Measurements from ENCODE around the gene MAGI3.

Gene MAGI3

GRCh38 chr1:113434874-113435175 lies 44.5 kb downstream of the MAGI3 start:
- TF ChIP-seq POLR2A (IDR thresholded peaks at IDR 0.05; ENCODE audit: extremely low read depth, insufficient read length) (no peak), MAX (IDR thresholded peaks at IDR 0.05; ENCODE audit: low read depth, low read length) (no peak)
- H3K4me3 ChIP-seq (ENCODE audit: low read depth, low read length) = no peak overlapping the region
- no peak for DNase-seq (ENCODE audit: low read depth)

- no peak for TF ChIP-seq MAX (IDR thresholded peaks at IDR 0.05; ENCODE audit: low read depth, low read length)
- TF ChIP-seq CTCF (IDR thresholded peaks at IDR 0.05; ENCODE audit: low read depth, low read length) = no peak
- TF ChIP-seq MYC (IDR thresholded peaks at IDR 0.05; ENCODE audit: low read depth, low read length) = no peak
- no peak for TF ChIP-seq POLR2A (IDR thresholded peaks at IDR 0.05; ENCODE audit: extremely low read depth, insufficient read length)
- no peak overlapping the region for H3K4me3 ChIP-seq (ENCODE audit: low read depth, low read length)
- DNase-seq (ENCODE audit: low read depth) = no peak
Observed at GRCh38 chr1:113437554-113438341, 47.4 kb downstream of the MAGI3 start.

GRCh38 chr1:113438505-113439276 lies 48.4 kb downstream of the MAGI3 start:
- no peak overlapping the region for H3K4me3 ChIP-seq (ENCODE audit: low read depth, low read length)
- no peak for TF ChIP-seq MAX (IDR thresholded peaks at IDR 0.05; ENCODE audit: low read depth, low read length)
- no peak for TF ChIP-seq MYC (IDR thresholded peaks at IDR 0.05; ENCODE audit: low read depth, low read length)
- TF ChIP-seq CTCF (IDR thresholded peaks at IDR 0.05; ENCODE audit: low read depth, low read length) = no peak
- no peak for TF ChIP-seq POLR2A (IDR thresholded peaks at IDR 0.05; ENCODE audit: extremely low read depth, insufficient read length)
- no peak for DNase-seq (ENCODE audit: low read depth)

- no peak overlapping the region for H3K4me3 ChIP-seq (ENCODE audit: low read depth, low read length)
- no peak for TF ChIP-seq POLR2A (IDR thresholded peaks at IDR 0.05; ENCODE audit: extremely low read depth, insufficient read length)
- TF ChIP-seq MAX (IDR thresholded peaks at IDR 0.05; ENCODE audit: low read depth, low read length) = no peak
- TF ChIP-seq MYC (IDR thresholded peaks at IDR 0.05; ENCODE audit: low read depth, low read length) = no peak
- no peak for TF ChIP-seq CTCF (IDR thresholded peaks at IDR 0.05; ENCODE audit: low read depth, low read length)
- DNase-seq (ENCODE audit: low read depth) = no peak
Observed at GRCh38 chr1:113439277-113439670, 49.0 kb downstream of the MAGI3 start.

- H3K4me3 ChIP-seq (ENCODE audit: low read depth, low read length) = no peak overlapping the region
- DNase-seq (ENCODE audit: low read depth) = no peak
- TF ChIP-seq CTCF (IDR thresholded peaks at IDR 0.05; ENCODE audit: low read depth, low read length) (no peak), MYC (IDR thresholded peaks at IDR 0.05; ENCODE audit: low read depth, low read length) (no peak), POLR2A (IDR thresholded peaks at IDR 0.05; ENCODE audit: extremely low read depth, insufficient read length) (no peak), MAX (IDR thresholded peaks at IDR 0.05; ENCODE audit: low read depth, low read length) (no peak)
Observed at GRCh38 chr1:113442131-113442530, 51.8 kb downstream of the MAGI3 start.

- H3K4me3 ChIP-seq (ENCODE audit: low read depth, low read length) = no peak overlapping the region
- no peak for TF ChIP-seq POLR2A (IDR thresholded peaks at IDR 0.05; ENCODE audit: extremely low read depth, insufficient read length)
- DNase-seq (ENCODE audit: low read depth) = no peak
Observed at GRCh38 chr1:113444857-113445256, 54.5 kb downstream of the MAGI3 start.
